GM21447 (cell line): Measurements from ENCODE around the gene KIF26A.

ENCODE experiments used
- ATAC-seq: cut with Tn5 transposase; IDR thresholded peaks from one replicate; pipeline ENCODE4 v1.9.1; 2021; ENCODE audit not compliant: unreplicated experiment

Gene KIF26A

DNA sequence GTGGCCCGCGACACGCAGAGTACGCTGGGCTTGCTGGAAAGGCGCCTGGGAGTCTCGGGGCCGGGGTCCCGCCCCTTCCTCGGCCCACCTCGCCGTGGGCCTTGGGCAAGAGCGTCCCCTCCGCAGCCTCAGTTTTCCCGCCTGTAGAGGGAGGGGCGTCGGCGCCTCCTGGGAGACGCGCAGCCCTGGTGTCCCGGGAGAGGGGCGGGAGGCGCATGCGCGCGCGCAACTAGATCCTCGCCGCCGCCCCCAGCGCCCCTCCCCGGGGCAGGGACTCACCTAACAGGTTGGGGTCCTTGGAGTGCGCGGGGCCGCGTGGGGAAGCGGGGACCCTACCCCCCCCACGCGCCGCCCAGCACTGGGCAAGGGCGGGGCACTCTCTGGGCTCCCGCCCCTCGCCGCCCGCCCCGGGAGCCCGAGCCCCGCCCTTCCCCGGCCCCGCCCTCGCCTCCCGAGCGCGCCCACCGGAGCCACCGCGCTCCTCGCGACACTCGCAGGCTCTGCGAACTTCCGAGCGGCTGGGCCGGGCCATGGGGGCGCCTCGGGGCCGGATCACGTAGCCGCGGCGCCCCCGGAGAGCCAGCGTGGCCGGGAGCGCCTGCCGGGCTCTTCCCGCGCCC, at the start of gene KIF26A:
Gene KIF26A (plus strand): TSS at position 490 of the 620 bp plus-strand sequence. CDS start 136 bp downstream, outside the sequence.
- no peak for ATAC-seq

DNA sequence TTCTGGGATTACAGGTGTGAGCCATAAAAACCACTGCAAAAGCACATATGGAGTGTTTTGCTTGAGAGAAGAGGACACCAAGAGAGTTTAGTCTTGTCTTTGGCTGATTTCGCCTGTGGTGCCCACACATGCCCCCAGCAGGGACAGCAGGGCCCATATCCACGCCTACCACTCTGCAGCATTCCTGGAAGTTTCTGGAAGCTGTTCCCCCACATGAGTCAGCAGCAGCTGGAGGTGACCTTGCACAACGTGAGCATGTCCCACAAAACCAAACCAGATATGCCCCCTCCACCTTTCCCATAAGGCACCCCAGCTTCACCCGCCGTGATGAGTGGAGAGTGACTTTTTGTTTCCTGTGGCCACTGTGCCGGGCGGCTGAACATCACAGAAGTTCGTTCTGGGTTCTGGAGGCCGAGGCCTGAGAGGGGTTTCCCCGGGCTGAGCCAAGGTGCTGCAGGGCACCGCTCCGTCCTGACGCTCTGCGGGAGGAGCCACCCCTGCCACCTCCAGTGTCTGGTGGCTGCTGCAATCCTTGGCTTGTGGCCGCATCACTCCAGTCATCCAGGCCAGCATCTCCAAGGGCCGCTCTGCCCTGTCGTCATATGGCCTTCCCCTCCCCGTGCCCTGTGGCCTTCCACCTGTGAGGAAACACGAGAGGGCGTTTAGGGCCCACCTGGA, 48.2 kb upstream of the KIF26A start:
- ATAC-seq = no peak

DNA sequence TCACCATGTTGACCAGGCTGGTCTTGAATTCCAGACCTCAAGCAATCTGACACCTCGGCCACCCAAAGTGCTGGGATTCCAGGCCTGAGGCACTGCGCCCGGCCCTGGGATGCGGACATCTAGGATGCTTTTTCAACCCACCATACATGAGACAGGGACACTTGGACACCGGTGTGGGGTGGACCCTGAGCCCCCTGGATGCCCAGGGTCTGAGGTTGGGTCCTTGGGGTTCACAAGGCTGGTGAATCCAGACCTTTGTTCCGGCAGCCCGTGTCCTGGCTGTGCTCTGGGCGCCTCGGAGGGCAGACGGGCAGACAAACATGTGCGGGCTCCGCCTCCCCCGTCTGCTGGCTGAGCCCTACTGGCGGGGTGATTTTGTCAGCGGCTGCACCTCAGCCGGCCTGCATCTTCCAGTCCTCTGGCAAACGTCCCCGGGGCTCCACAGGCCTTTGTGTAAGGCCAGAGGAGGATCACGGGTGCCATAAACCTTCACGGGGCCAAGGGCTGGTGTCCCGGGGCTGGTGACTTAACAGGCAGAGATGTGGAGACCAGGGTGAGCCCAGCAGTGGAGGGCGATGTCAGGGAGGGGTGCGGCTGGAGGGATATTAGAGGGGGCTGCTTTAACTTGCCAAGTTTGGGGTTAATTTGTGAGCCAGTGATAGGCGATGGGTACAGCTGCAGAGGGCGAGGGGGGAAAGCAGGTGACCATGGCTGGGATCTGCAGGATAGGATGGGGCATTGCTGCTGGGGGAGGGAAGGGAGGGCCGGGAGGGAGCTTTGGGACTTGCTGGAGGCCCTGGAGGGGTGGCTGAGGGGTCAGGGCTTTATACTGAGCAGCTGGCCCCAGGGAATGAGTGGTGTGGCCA, 47.1 kb upstream of the KIF26A start:
- ATAC-seq = no peak

DNA sequence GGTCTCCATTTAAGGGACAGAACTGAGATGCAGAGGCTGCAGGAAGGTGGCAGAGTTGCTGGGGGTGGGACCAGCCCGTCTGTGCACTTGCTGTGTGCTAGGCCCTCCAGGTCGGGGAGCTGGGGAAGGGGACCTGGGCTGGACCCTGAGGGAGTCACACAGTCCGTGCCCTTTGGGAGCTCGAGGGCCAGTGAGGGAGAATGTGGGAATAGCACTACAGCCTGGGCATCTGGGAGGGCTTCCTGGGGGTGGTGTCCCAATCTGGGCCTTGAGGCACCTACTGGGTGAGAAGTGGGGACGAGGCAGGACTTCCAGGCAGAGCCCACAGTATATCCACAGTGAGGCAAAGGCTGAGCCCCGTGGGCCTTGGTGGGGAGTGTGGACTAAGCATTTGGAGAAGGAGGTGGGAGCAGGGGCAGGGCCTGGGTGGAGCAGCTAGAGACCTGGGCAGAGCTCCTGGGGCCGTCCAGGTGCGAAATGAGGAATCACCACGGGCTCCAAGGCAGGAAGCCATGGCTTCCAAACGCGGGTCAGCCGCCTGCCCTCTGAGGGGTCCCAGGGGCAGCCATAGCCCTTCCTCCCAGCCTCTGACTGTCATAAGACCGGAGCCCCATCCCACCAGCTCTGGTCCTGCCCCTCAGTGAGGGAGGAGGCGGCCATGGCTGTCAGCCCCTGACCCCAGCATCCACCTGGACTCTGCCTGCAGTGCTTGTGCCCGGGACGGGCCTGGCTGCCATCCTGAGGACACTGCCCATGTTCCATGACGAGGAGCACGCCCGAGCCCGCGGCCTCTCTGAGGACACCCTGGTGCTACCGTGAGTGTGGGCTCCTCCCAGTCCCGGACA, 46.2 kb upstream of the KIF26A start:
- ATAC-seq = no peak

DNA sequence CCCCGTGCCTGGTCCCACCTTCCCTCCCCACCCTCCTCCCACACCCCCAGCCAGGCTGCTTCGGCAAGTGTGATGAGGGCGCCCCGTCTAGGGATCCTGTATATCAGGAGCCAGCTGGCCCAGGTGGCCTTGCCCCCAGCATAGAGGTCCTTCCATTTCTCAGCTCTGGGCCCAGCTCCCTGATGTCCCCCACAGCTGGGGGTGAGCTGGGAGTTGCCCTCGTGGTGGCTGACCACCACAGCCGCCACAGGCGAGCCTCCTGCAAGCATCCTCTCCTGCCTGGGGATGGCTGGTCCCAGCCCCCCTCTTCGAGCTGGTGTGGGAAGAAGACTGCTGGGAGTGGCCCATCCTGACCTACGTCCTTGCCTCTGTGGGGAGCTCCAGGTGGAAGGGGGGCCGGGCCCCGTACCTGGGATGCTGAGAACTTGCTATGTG, 45.4 kb upstream of the KIF26A start:
- ATAC-seq = no peak

DNA sequence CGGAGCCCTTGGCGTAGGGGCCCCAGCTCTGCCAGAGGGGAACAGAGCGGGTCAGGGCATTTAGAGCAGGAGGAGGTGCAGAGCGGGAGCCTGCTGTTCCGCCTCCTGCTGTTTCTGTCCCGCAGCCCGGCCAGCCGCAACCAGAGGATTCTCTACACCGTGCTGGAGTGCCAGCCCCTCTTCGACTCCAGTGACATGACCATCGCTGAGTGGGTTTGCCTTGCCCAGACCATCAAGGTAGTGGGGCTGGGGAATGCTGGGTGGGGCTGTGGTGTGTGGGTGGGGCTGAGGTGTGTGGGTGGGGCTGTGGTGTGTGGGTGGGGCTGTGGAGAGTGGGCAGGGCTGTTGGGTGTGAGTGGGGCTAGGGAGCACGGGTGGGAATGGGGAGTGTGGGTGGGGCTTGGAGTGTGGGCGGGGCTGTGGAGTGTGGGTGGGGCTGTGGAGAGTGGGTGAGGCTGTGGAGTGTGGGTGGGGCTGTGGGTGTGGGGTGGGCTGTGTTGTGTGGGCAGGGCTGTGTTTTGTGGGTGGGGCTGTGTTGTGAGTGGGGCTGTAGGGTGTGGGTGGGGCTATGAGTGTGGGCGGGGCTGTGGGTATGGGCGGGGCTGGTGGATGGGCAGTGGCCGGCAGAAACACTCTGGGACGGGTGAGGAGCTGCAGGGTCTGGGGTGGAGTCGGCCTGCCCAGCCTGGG, 44.9 kb upstream of the KIF26A start:
- ATAC-seq = no peak

DNA sequence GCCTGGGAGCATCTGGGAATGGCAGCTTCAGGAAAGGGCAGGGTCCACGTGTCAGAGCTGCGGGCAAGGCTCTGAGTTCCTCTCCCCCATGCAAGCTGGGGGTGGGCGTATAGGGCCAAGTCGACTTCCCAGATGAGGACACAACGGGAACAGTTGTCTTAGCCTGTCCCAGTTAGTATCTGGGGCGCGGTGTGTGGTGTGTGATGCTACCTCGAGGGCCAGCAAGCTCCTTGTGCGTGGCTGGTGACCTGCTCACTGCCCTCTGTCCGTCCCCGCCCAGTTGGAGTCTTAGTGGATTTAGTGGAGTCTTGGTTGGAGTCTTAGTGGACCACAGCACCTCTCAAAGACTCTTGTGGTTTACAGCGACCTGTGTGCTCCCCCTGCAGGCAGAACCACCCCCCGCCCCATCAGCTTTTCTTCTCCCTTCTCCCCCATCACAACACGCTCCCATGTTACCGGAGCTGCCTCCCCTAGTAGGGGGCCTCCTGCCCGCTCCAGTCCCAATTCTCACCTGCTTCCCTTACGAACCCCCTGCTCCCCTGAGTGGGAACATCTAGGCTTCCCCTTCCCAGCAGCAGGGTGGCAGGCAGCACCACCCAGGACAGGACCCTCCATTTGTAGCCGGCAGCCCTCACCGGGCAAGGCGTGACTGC, 44.2 kb upstream of the KIF26A start:
- no peak for ATAC-seq

DNA sequence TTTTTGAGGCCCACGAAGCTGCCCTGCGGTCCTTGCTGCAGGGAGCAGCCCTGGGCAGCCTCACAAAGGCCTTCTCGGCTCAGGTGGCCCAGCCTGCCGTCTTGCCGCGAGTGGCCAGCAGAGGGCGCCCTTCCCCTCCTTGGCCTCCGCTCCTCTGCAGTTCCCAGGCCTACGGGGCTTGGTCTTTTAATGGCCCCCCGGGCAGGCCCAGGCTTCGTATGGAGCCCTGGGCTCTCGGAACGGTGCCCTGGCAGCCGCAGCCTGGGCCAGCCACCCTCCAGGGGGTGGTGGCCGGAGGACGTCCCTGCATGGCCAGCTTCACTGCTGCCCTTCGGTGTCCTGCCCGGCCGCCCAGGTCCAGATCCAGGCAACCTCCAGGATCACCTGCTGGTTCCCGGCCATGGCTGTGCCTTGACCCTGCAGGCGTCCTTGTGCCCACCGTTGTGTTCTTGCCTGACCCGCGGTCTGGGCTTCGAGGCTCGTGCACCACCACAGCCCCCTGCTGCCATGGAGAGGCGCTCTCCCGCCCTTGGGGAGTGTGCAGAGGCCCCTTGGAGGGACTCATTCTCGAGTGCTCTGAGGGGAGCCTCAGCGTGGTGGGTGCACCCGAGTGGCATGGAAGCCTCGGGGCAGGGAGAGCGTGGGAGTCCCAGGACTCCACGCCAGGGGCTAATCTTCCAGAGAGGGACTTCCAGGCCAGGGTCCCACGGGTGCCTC, 43.5 kb upstream of the KIF26A start:
- no peak for ATAC-seq

DNA sequence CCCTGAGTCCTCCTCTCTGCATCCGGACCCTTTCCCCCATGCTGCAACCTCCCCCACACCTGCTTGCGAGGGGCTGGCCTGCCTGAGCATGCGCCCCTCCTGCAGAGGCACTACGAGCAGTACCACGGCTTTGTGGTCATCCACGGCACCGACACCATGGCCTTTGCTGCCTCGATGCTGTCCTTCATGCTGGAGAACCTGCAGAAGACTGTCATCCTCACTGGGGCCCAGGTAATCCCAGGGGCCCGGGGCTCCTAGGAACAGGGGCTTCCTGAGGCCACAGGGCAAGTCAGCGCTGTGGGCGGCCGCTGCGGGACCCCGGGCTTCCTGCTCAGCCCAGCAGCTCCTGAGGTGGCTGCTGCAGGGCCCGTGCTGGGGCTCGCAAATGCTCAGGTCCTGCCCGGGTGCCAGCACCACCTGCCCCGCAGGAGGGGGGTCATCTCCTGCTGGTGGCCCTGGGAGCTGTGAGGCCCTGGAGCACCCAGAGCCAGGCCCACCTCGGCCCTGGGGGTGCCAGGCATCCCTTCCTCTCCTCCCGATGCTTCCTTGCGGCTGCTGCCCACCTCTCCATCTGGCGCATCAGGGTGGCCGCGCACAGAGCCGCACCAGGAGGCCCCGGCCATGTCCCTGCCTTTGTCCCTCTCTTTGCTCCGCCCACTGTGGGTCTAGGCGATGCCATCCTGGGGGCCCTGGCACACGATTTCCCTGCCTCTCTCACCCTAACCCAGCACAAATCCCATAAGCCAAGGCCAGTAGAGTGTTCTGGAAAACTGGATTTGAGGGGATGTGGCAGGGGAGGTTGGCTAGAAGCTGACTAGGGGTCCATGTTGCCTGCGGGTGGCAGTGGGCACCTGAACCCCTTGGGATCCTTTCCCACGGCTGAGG, 42.7 kb upstream of the KIF26A start:
- no peak for ATAC-seq

DNA sequence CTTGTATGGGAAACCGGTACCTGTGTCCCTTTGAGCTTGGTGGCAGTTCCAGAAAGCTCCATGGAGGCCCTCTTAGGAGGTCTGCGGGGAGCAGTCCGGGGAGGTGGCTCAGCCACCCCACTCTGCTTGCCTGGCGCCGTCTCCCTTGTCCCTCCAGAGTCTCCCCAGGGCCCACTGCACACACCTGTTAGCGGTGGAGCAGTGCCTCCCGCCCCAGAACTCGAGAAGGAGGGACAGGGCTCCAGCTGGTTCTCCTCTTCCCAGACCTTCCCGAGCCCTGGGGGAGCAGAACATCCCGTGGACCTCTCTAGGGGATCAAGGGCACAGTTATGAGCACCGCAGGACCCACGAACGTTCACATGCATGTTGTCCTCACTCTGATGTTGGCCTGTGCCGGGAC, 42.1 kb upstream of the KIF26A start:
- ATAC-seq = no peak

DNA sequence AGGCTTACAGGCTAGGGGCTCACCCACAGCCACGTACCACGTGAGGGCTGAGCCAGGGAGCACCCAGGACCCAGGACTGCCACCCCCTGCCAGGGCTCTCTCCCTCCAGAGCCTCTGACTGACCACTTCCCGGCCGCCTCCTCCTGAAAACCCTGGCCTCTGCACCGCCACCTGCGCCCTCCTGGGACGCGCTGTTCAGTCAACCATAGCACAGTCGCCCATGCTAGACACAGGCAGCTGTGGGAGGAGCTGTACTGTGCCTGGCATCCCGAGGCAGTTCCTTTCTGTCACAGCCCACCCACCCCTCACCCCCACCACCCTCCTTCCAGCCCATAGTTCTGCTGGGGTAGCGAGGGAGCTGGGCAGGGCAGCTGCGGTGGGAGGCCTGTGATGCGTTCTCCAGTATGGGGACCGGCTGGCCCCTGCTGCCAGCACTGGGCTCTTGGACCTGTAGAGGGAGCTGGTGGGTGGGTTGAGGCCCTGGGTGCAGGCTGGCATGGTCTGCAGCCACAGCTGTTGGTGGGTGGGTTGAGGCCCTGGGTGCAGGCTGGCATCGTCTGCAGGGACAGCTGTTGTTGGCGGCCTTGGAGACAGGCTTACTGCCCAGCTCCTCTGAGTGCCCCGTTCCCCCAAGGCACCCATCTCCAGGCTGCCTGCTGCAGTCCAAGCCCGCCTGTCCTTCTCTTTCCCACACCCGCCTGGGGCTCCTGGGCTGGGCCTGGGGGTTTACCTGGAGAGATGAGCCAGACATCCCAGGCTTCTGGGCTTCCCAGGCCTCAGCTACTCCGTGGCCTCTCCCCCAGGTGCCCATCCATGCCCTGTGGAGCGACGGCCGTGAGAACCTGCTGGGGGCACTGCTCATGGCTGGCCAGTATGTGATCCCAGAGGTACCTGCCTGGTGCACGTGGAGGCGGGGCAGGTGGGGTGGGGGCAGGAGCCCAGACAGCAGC, 41.4 kb upstream of the KIF26A start:
- no peak for ATAC-seq

DNA sequence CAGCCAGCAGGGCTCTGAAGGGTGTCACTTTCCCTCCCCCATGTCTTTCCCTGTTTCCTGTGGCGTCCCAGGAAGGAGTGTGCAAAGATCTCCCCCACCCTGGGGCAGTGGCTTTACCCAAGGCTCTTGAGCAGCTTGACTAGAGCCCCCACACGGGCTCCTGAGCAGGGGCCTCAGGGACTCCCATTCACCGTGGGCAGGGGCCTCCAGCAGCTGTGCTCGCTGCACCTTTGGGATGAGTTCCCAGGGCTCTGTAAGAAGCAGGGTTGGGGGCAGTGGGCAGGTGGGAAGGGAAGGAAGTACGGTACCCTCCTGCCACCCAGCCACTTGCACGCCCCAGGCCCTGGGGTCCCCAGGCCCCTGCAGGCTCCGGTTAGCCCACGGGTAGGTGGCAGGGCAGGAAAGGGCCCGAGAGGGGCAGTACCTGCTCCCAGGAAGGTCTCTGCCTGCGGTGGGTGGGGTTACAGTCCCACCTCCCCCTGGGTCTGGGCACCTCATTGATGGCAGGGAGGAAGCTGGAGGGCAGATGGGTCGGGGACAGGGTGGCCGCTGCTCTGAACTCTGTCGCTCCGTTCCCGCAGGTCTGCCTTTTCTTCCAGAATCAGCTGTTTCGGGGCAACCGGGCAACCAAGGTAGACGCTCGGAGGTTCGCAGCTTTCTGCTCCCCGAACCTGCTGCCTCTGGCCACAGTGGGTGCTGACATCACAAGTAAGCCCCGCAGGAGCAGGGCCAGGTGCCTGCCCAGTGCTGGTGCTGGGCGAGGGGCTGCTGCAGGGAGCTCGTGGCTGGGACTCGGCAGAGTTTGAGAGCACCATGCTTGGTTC, 39.9 kb upstream of the KIF26A start:
- ATAC-seq = no peak

DNA sequence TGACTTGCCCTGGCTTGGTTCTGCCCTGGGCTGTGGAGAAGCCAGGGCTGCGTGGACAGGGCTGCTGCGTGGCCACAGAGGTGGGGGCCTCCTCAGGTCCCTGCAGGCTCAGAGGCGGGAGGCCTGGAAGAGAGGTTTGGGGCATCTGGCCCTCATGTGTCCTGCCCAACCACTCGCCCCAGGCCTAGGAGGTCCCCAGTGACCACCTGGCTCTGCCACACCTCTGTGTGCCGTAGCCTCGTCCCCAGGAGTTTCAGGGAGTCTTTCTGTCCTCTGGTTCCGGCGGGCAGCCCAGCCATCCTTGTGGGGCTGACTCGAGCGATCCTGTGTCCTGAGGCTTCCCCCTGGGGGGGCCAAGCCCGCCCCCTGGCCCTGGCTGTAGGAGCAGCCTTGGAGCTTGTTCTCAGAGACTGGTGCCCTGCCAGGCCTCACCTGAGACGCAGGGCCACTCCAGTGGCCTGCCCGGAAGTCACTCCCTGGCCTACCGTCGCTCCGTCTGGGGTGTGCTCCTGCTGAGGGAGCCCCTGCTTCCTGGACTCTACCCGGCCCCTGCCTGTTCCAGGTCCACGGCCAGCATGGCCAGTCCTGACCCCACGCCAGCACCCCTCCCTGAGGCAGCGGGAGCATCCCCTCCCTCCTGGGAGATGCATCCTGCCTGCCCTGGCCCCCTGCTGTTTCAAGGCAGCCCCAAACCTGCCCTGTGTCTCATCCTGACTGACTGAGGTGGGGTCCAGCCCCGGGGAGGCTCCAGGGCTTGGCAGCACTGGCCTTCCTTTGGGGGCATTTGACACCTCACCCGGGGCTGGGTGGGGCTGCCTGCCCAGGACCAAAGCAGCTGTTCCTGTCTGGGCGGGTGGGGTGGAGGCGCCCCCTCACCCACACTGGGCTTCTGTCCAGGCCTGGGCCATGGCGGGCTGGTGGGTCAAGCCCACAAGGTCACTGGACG, 39.0 kb upstream of the KIF26A start:
- ATAC-seq = no peak

DNA sequence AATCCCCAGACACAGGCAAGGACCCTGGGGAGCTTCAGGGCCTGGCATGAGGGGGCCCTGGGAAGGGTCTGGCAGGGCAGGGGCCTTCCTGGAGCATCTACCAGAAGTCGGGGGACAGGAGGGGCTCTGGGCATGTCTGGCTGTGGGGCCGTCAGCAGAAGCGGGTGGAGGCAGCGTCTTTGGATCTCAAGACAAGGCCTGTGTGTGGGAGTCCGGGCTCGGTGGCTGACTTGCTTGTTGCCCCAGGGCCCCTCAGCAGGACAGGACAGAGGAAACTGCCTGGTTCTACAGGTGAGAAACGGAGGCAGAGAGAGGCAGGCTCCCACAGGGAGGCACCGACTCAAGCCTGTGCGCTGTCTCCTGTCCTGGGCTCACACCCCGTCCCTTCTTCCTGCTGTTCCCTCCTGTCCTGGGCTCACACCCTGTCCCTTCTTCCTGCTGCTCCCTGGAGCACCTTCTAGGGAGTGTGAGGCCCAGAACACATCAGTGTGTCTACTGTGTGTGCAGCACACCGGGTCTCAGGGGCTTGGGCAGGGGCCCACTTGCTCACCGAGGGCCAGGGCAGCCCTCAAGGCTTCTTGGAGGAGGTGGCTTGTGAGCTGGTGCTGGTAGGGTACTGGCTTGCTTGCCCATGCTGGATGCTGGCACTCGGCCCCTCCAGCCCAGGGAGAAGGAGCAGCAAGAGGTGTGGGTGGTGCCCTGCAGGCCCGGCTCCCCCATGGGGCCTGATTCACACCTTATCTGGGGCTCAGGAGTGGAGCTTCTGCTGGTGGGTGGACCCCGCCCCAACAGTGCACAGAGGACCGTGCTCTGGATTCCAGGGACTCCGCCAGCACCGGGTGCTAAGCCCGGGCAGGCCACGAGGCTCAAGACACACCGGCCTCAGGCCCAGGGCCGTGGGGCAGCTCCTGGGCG, 38.0 kb upstream of the KIF26A start:
- ATAC-seq = no peak
